HEK293 (cell line): Measurements from ENCODE around the gene TEDC2.

ENCODE experiments used
- HOXA7 ChIP-seq: sonication (generic); formaldehyde crosslinking; IDR thresholded peaks from 2 replicates; pipeline ENCODE4 v1.8.1; 2022; ENCODE audit warnings: missing genetic modification reagents, borderline replicate concordance
- MYNN ChIP-seq: fragments of 450-650 bp; formaldehyde crosslinking; IDR thresholded peaks from 2 replicates; pipeline ENCODE4 v1.5.1; 2016; ENCODE audit warnings: missing biosample characterization, missing genetic modification characterization, borderline replicate concordance
- ZNF670 ChIP-seq: fragments of 450-650 bp; formaldehyde crosslinking; IDR thresholded peaks from 2 replicates; pipeline ENCODE4 v1.5.1; 2016; ENCODE audit warnings: missing biosample characterization, missing genetic modification characterization, low read depth
- ZNF830 ChIP-seq: fragments of 450-650 bp; IDR thresholded peaks from 2 replicates; pipeline ENCODE4 v1.5.0; 2018; ENCODE audit warnings: missing biosample characterization, missing genetic modification characterization, low read depth, mild to moderate bottlenecking, moderate library complexity
- TF ChIP-seq, protein P1 (sequence below): IDR thresholded peaks from 2 replicates; pipeline ENCODE4 v1.6.1; 2011; ENCODE audit warnings: mild to moderate bottlenecking, low read depth, low read length, borderline replicate concordance
- TF ChIP-seq, protein P2 (sequence below): fragments of 450-650 bp; formaldehyde crosslinking; IDR thresholded peaks from 2 replicates; pipeline ENCODE4 v1.5.0; 2017; ENCODE audit warnings: missing biosample characterization, missing genetic modification characterization, borderline replicate concordance
- TF ChIP-seq, protein P3 (sequence below): fragments of 450-650 bp; formaldehyde crosslinking; IDR thresholded peaks from 2 replicates; pipeline ENCODE4 v1.5.1; 2016; ENCODE audit warnings: missing biosample characterization, missing genetic modification characterization

DNA sequence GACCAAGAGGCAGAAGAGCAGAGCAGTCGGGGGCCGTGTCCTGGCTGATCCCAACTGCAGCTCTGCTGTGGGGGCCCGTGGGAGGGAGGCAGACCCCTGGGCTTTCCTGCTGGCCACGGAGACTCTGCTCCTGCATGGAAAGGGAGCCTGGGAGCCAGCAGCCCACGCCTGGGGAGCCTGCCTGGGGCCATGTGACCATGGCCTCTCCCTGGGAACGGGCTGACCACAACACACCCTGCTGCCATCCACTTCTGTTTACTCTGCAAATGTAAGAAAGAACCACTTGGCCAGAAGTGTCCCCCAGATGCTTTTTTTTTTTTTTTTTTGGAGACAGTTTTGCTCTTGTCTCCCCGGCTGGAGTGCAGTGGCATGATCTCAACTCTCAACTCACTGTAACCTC lies 2.0 kb upstream of the TEDC2 start:
- TF ChIP-seq, protein P1, sequence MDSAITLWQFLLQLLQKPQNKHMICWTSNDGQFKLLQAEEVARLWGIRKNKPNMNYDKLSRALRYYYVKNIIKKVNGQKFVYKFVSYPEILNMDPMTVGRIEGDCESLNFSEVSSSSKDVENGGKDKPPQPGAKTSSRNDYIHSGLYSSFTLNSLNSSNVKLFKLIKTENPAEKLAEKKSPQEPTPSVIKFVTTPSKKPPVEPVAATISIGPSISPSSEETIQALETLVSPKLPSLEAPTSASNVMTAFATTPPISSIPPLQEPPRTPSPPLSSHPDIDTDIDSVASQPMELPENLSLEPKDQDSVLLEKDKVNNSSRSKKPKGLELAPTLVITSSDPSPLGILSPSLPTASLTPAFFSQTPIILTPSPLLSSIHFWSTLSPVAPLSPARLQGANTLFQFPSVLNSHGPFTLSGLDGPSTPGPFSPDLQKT, result no peak
- TF ChIP-seq MYNN (tag by site-specific recombination), result no peak
- TF ChIP-seq, protein P2, sequence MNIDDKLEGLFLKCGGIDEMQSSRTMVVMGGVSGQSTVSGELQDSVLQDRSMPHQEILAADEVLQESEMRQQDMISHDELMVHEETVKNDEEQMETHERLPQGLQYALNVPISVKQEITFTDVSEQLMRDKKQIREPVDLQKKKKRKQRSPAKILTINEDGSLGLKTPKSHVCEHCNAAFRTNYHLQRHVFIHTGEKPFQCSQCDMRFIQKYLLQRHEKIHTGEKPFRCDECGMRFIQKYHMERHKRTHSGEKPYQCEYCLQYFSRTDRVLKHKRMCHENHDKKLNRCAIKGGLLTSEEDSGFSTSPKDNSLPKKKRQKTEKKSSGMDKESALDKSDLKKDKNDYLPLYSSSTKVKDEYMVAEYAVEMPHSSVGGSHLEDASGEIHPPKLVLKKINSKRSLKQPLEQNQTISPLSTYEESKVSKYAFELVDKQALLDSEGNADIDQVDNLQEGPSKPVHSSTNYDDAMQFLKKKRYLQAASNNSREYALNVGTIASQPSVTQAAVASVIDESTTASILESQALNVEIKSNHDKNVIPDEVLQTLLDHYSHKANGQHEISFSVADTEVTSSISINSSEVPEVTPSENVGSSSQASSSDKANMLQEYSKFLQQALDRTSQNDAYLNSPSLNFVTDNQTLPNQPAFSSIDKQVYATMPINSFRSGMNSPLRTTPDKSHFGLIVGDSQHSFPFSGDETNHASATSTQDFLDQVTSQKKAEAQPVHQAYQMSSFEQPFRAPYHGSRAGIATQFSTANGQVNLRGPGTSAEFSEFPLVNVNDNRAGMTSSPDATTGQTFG (tag by site-specific recombination), result no peak
- no peak for TF ChIP-seq ZNF670
- TF ChIP-seq, protein P3, sequence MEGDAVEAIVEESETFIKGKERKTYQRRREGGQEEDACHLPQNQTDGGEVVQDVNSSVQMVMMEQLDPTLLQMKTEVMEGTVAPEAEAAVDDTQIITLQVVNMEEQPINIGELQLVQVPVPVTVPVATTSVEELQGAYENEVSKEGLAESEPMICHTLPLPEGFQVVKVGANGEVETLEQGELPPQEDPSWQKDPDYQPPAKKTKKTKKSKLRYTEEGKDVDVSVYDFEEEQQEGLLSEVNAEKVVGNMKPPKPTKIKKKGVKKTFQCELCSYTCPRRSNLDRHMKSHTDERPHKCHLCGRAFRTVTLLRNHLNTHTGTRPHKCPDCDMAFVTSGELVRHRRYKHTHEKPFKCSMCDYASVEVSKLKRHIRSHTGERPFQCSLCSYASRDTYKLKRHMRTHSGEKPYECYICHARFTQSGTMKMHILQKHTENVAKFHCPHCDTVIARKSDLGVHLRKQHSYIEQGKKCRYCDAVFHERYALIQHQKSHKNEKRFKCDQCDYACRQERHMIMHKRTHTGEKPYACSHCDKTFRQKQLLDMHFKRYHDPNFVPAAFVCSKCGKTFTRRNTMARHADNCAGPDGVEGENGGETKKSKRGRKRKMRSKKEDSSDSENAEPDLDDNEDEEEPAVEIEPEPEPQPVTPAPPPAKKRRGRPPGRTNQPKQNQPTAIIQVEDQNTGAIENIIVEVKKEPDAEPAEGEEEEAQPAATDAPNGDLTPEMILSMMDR (tag by site-specific recombination), result no peak
- TF ChIP-seq HOXA7 (CRISPR knock-in tag), result no peak
- no peak for TF ChIP-seq ZNF830 (tag by site-specific recombination)
